ENCODE data around the gene ARHGAP33. TPM values are rescaled to one million over a fixed set of nuclear protein-coding genes. Genes with fewer than 3 reads are reported as not detected.

The ARHGAP33 gene
- polyA plus RNA-seq, 1 donor from 2014 or later: 20.5 TPM

- Histone ChIP-seq H3K79me2 (replicated peaks; ENCODE audit: insufficient read depth, low read length) (peaks cover 22% of the 10 kb centered on the region), H3K27me3 (ENCODE audit: insufficient read depth, low read depth, low read length) (no peaks in the 10 kb centered on the region), H3F3A (ENCODE audit: insufficient read depth, low read length, poor library complexity, severe bottlenecking) (no peaks in the 10 kb centered on the region), H3K9me3 (ENCODE audit: low read length) (no peaks in the 10 kb centered on the region), H3K4me2 (ENCODE audit: low read length) (no peak overlapping the region), H3K27ac (ENCODE audit: low read length) (no peak overlapping the region), H3K36me3 (ENCODE audit: insufficient read depth, low read length) (peaks cover 8% of the 10 kb centered on the region), H3K9me2 (ENCODE audit: insufficient read depth, low read length) (no peaks in the 10 kb centered on the region), H3K4me3 (ENCODE audit: low read length) (no peak overlapping the region), H2AFZ (ENCODE audit: low read depth, low read length) (no peak overlapping the region), H3K9ac (ENCODE audit: low read length) (no peak overlapping the region), H4K20me1 (ENCODE audit: insufficient read depth) (no peaks in the 10 kb centered on the region)
- TF ChIP-seq CTCF (IDR thresholded peaks at IDR 0.05; ENCODE audit: poor library complexity, severe bottlenecking): no peak
- TF ChIP-seq REST (IDR thresholded peaks at IDR 0.05; ENCODE audit: borderline replicate concordance): no peak
- no peak for TF ChIP-seq EZH2 (IDR thresholded peaks at IDR 0.05; ENCODE audit: borderline replicate concordance, insufficient read depth, low read length, poor library complexity, severe bottlenecking)
- TF ChIP-seq MXI1 (conservative IDR thresholded peaks at IDR 0.05; ENCODE audit: poor library complexity, severe bottlenecking): no peak
- no peak for TF ChIP-seq EP300 (conservative IDR thresholded peaks at IDR 0.05; ENCODE audit: poor library complexity, severe bottlenecking)
- no peak for TF ChIP-seq RAD21 (conservative IDR thresholded peaks at IDR 0.05)
- no peak for TF ChIP-seq POLR2AphosphoS5 (IDR thresholded peaks at IDR 0.05)
- TF ChIP-seq TAF1 (IDR thresholded peaks at IDR 0.05; ENCODE audit: low read depth): no peak
- no peak for TF ChIP-seq SMC3 (conservative IDR thresholded peaks at IDR 0.05; ENCODE audit: poor library complexity)
Observed at GRCh38 chr19:35750167-35750566, 25.2 kb upstream of the ARHGAP33 start.

GRCh38 chr19:35751839-35752745 lies 23.3 kb upstream of the ARHGAP33 start:
- Histone ChIP-seq H3K4me2 (ENCODE audit: low read length) (no peak overlapping the region), H3K79me2 (replicated peaks; ENCODE audit: insufficient read depth, low read length) (peaks cover 8% of the 10 kb centered on the region), H3K36me3 (ENCODE audit: insufficient read depth, low read length) (peaks cover 8% of the 10 kb centered on the region), H3K9me2 (ENCODE audit: insufficient read depth, low read length) (no peaks in the 10 kb centered on the region), H3F3A (ENCODE audit: insufficient read depth, low read length, poor library complexity, severe bottlenecking) (no peaks in the 10 kb centered on the region), H3K27ac (ENCODE audit: low read length) (no peak overlapping the region), H3K4me3 (ENCODE audit: low read length) (no peak overlapping the region), H3K9me3 (ENCODE audit: low read length) (no peaks in the 10 kb centered on the region), H2AFZ (ENCODE audit: low read depth, low read length) (no peak overlapping the region), H4K20me1 (ENCODE audit: insufficient read depth) (no peaks in the 10 kb centered on the region), H3K9ac (ENCODE audit: low read length) (no peak overlapping the region), H3K27me3 (ENCODE audit: insufficient read depth, low read depth, low read length) (no peaks in the 10 kb centered on the region)
- TF ChIP-seq RAD21 (conservative IDR thresholded peaks at IDR 0.05) (no peak), TAF1 (IDR thresholded peaks at IDR 0.05; ENCODE audit: low read depth) (no peak), MXI1 (conservative IDR thresholded peaks at IDR 0.05; ENCODE audit: poor library complexity, severe bottlenecking) (no peak), REST (IDR thresholded peaks at IDR 0.05; ENCODE audit: borderline replicate concordance) (no peak), EZH2 (IDR thresholded peaks at IDR 0.05; ENCODE audit: borderline replicate concordance, insufficient read depth, low read length, poor library complexity, severe bottlenecking) (no peak), POLR2AphosphoS5 (IDR thresholded peaks at IDR 0.05) (no peak), EP300 (conservative IDR thresholded peaks at IDR 0.05; ENCODE audit: poor library complexity, severe bottlenecking) (no peak), SMC3 (conservative IDR thresholded peaks at IDR 0.05; ENCODE audit: poor library complexity) (no peak), CTCF (IDR thresholded peaks at IDR 0.05; ENCODE audit: poor library complexity, severe bottlenecking) (no peak)
